WTC11 (cell line): Measurements from ENCODE around the gene MBOAT1. TPM values are rescaled to one million over a fixed set of nuclear protein-coding genes. Genes with fewer than 3 reads are reported as not detected.

Experiments
- ATAC-seq: fragments of 200-7000 bp; cut with Tn5 transposase; 2 replicates; pipeline ENCODE4 v1.10.0; 2021; ENCODE audit warnings: mild to moderate bottlenecking, moderate library complexity
- CTCF ChIA-PET: fragments of 300-600 bp; sonication (Branson Sonifier 250); formaldehyde crosslinking; loops from one replicate; lab custom pipeline; 2021; ENCODE audit warnings: antibody characterized with exemption; lab: Charles Lee
- POLR2A ChIA-PET: fragments of 350-600 bp; sonication (Branson Sonifier 250); formaldehyde crosslinking; loops from one replicate; lab custom pipeline; 2021; ENCODE audit warnings: antibody characterized with exemption; lab: Charles Lee
- DNase-seq: peaks from one replicate; pipeline ENCODE4 v3.0.0; 2021; ENCODE audit warnings: low spot score
- H3K27ac Mint-ChIP-seq: 2 replicates; pipeline ENCODE4 v1.8.0; 2021; ENCODE audit warnings: mixed read lengths
- H3K27me3 Mint-ChIP-seq: 2 replicates; pipeline ENCODE4 v1.8.0; 2021; ENCODE audit warnings: low read depth, mild to moderate bottlenecking, moderate library complexity, mixed read lengths
- H3K36me3 Mint-ChIP-seq: 2 replicates; pipeline ENCODE4 v1.8.0; 2021; ENCODE audit warnings: mixed read lengths
- H3K4me1 Mint-ChIP-seq: 2 replicates; pipeline ENCODE4 v1.8.0; 2022; ENCODE audit warnings: mixed read lengths
- H3K4me3 Mint-ChIP-seq: 2 replicates; pipeline ENCODE4 v1.8.0; 2021; ENCODE audit warnings: mild to moderate bottlenecking, moderate library complexity, mixed read lengths
- H3K9me3 Mint-ChIP-seq: 2 replicates; pipeline ENCODE4 v1.8.0; 2021; ENCODE audit warnings: mixed read lengths
- AFF4 ChIP-seq: sonication (generic); formaldehyde crosslinking; IDR thresholded peaks from 2 replicates; pipeline ENCODE4 v1.8.1; 2023; ENCODE audit warnings: mild to moderate bottlenecking, missing genetic modification reagents, borderline replicate concordance
- AR ChIP-seq: fragments of 250-450 bp; sonication (Bioruptor Pico); IDR thresholded peaks from 2 replicates; pipeline ENCODE4 v1.9.0; 2021; ENCODE audit warnings: mild to moderate bottlenecking
- ATF1 ChIP-seq: sonication (generic); formaldehyde crosslinking; IDR thresholded peaks from 2 replicates; pipeline ENCODE4 v1.8.1; 2023; ENCODE audit warnings: mild to moderate bottlenecking, moderate library complexity, missing genetic modification reagents
- E2F5 ChIP-seq: sonication (generic); formaldehyde crosslinking; IDR thresholded peaks from 2 replicates; pipeline ENCODE4 v1.8.1; 2022; ENCODE audit warnings: mild to moderate bottlenecking, moderate library complexity, missing genetic modification reagents
- ELF4 ChIP-seq: sonication (generic); formaldehyde crosslinking; IDR thresholded peaks from 2 replicates; pipeline ENCODE4 v1.8.1; 2022; ENCODE audit warnings: low read depth, mild to moderate bottlenecking, moderate library complexity, missing genetic modification reagents
- ETV6 ChIP-seq: sonication (generic); formaldehyde crosslinking; IDR thresholded peaks from 2 replicates; pipeline ENCODE4 v1.8.1; 2022; ENCODE audit warnings: mild to moderate bottlenecking, missing genetic modification reagents
- FOXJ3 ChIP-seq: sonication (generic); formaldehyde crosslinking; IDR thresholded peaks from 2 replicates; pipeline ENCODE4 v1.9.0; 2021; ENCODE audit warnings: missing genetic modification reagents, mild to moderate bottlenecking, borderline replicate concordance
- FOXK1 ChIP-seq: sonication (generic); formaldehyde crosslinking; IDR thresholded peaks from 2 replicates; pipeline ENCODE4 v1.8.0; 2022; ENCODE audit warnings: mild to moderate bottlenecking, moderate library complexity, missing genetic modification reagents
- HMGA2 ChIP-seq: fragments of 250-450 bp; sonication (Bioruptor Pico); IDR thresholded peaks from 2 replicates; pipeline ENCODE4 v1.4.0; 2021; ENCODE audit warnings: mild to moderate bottlenecking, moderate library complexity
- IRF2 ChIP-seq: sonication (generic); formaldehyde crosslinking; IDR thresholded peaks from 2 replicates; pipeline ENCODE4 v1.8.0; 2022; ENCODE audit warnings: low read depth, missing genetic modification reagents, borderline replicate concordance
- NFATC4 ChIP-seq: fragments of 250-450 bp; sonication (Bioruptor Pico); IDR thresholded peaks from 2 replicates; pipeline ENCODE4 v1.9.0; 2021; ENCODE audit warnings: mild to moderate bottlenecking
- NFE2L1 ChIP-seq: sonication (generic); formaldehyde crosslinking; IDR thresholded peaks from 2 replicates; pipeline ENCODE4 v1.8.1; 2023; ENCODE audit warnings: missing genetic modification reagents
- NR2C2 ChIP-seq: sonication (generic); formaldehyde crosslinking; IDR thresholded peaks from 2 replicates; pipeline ENCODE4 v1.8.0; 2022; ENCODE audit warnings: mild to moderate bottlenecking, missing genetic modification reagents
- NR3C1 ChIP-seq: sonication (generic); formaldehyde crosslinking; conservative IDR thresholded peaks from 2 replicates; pipeline ENCODE4 v1.8.1; 2023; ENCODE audit warnings: low read depth, mild to moderate bottlenecking, missing genetic modification reagents
- OVOL2 ChIP-seq: fragments of 250-450 bp; sonication (Bioruptor Pico); IDR thresholded peaks from 2 replicates; pipeline ENCODE4 v1.9.0; 2021; ENCODE audit warnings: mild to moderate bottlenecking, borderline replicate concordance
- RORB ChIP-seq: fragments of 250-450 bp; sonication (Bioruptor Pico); IDR thresholded peaks from 2 replicates; pipeline ENCODE4 v1.9.0; 2021; ENCODE audit warnings: mild to moderate bottlenecking
- SMAD3 ChIP-seq: sonication (generic); formaldehyde crosslinking; IDR thresholded peaks from 2 replicates; pipeline ENCODE4 v1.8.0; 2022; ENCODE audit warnings: missing genetic modification reagents, mild to moderate bottlenecking, borderline replicate concordance
- USF2 ChIP-seq: sonication (generic); formaldehyde crosslinking; IDR thresholded peaks from 2 replicates; pipeline ENCODE4 v1.8.1; 2023; ENCODE audit warnings: mild to moderate bottlenecking, missing genetic modification reagents, moderate library complexity
- ZNF281 ChIP-seq: sonication (generic); formaldehyde crosslinking; IDR thresholded peaks from 2 replicates; pipeline ENCODE4 v1.8.0; 2023; ENCODE audit warnings: mild to moderate bottlenecking, missing genetic modification reagents
- ZNF671 ChIP-seq: fragments of 250-450 bp; sonication (Bioruptor Pico); IDR thresholded peaks from 2 replicates; pipeline ENCODE4 v1.8.0; 2021; ENCODE audit warnings: mild to moderate bottlenecking
- total RNA-seq: library from RNA; stranded (reverse); gene quantifications from 3 replicates; pipeline ENCODE4 v1.2.3, GENCODE V29; 2021

Gene MBOAT1
- total RNA-seq, 1 experiment from 2014 or later, result 22.9 TPM

GRCh38 chr6:20159098-20159497, 53.2 kb downstream of the MBOAT1 start (continued):
- TF ChIP-seq E2F5 (CRISPR knock-in tag) (no peak), HMGA2 (CRISPR knock-in tag) (no peak)

- ChIA-PET CTCF (no interaction called here), POLR2A (no interaction called here)
- TF ChIP-seq NR2C2 (CRISPR knock-in tag) (no peak), FOXK1 (CRISPR knock-in tag) (no peak), ELF4 (CRISPR knock-in tag) (no peak), SMAD3 (CRISPR knock-in tag) (no peak)
- Mint-ChIP-seq H3K27me3 (no peaks in the 10 kb centered on the region), H3K4me3 (no peak overlapping the region), H3K36me3 (no peaks in the 10 kb centered on the region), H3K9me3 (peaks cover 6% of the 10 kb centered on the region; the same call in 1 of the 2 replicates), H3K4me1 (peaks cover 24% of the 10 kb centered on the region), H3K27ac (no peak overlapping the region)
- no peak for ATAC-seq
- DNase-seq, result no peak
These were observed 53.6 kb downstream of the MBOAT1 start for GRCh38 chr6:20158676-20159075.

GRCh38 chr6:20156824-20157223, 55.4 kb downstream of the MBOAT1 start:
- Mint-ChIP-seq H3K36me3 (0 out of 2 replicates have a peak, but pooled peaks cover under 1% of the 10 kb centered on the region), H3K27ac (no peak overlapping the region), H3K4me1 (peaks cover 35% of the 10 kb centered on the region), H3K4me3 (no peak overlapping the region), H3K9me3 (peaks cover 6% of the 10 kb centered on the region; the same call in 1 of the 2 replicates), H3K27me3 (no peaks in the 10 kb centered on the region)
- CTCF ChIA-PET, result interaction anchor here (0.7 to 1.3 kb wide), 2 partner anchors 28 to 30 kb away, joined by 3 to 4 read pairs; no protein-coding TSS in a partner anchor
- TF ChIP-seq IRF2 (CRISPR knock-in tag), result no peak
- POLR2A ChIA-PET, result no interaction called here
- DNase-seq, result no peak
- no peak for ATAC-seq

GRCh38 chr6:20154753-20155152, 57.5 kb downstream of the MBOAT1 start:
- peaks cover 18% of the 10 kb centered on the region for H3K4me1 Mint-ChIP-seq
- POLR2A ChIA-PET, result no interaction called here
- TF ChIP-seq ETV6 (CRISPR knock-in tag) (no peak), ATF1 (CRISPR knock-in tag) (no peak), ZNF281 (CRISPR knock-in tag) (no peak), ZNF671 (CRISPR knock-in tag) (no peak), OVOL2 (CRISPR knock-in tag) (no peak), NR3C1 (CRISPR knock-in tag) (no peak), NFATC4 (no peak), AFF4 (CRISPR knock-in tag) (no peak), RORB (no peak), FOXJ3 (CRISPR knock-in tag) (no peak), USF2 (CRISPR knock-in tag) (no peak), AR (CRISPR knock-in tag) (no peak), NFE2L1 (CRISPR knock-in tag) (no peak)

More at GRCh38 chr6:20154753-20155152, 57.5 kb downstream of the MBOAT1 start:
- CTCF ChIA-PET, result interaction anchor here (2.4 kb wide), 1 partner anchor 28 kb away, joined by 8 read pairs; no protein-coding TSS in a partner anchor
- DNase-seq, result no peak
- Mint-ChIP-seq H3K27ac (no peak overlapping the region), H3K27me3 (no peaks in the 10 kb centered on the region), H3K36me3 (peaks cover 7% of the 10 kb centered on the region; the same call in 1 of the 2 replicates), H3K9me3 (peaks cover 6% of the 10 kb centered on the region; the same call in 1 of the 2 replicates), H3K4me3 (no peak overlapping the region)
- ATAC-seq, result no peak
